HG02840 (cell line): ENCODE results near the gene CDH9.

Source experiments
- ATAC-seq: cut with Tn5 transposase; IDR thresholded peaks from one replicate; pipeline ENCODE4 v1.9.1; 2021; ENCODE audit warnings: mild to moderate bottlenecking, moderate library complexity, moderate number of reproducible peaks; ENCODE audit not compliant: unreplicated experiment, low FRiP score

The CDH9 gene

DNA sequence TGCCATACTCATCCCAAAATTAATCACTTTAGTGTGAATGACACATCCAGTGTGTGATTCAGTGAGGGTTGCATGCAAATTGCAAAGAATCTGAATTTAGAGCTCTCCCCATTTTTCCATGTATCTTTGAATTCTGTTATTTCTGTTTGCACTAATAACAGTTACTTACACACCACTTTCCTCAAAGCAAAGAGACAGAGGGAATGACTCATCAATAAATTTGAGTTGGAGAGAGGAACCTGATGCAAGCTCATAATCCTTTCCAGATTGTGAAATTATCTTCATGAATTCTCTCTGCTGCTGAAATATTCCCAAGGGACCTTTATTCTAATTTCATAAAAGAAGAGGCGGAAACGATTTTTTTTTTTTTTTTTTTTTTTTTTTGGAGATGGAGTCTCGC lies 204.8 kb downstream of the CDH9 start:
- no peak for ATAC-seq
